Right lobe of liver (tissue), 4 donors: ENCODE results near the gene NDST4.

Experiments used
- CTCF ChIP-seq, 4 donors: fragments of 200-600 bp in 3 of 4; fragments of 450-650 bp in 1 of 4; IDR thresholded peaks; one replicate each; pipeline versions ENCODE4 v1.5.1 to v1.8.0; 2016 to 2022; ENCODE audit warnings: antibody characterized with exemption in 4 of 4, mild to moderate bottlenecking in 2 of 4
- POLR2A ChIP-seq: fragments of 450-650 bp; IDR thresholded peaks from one replicate; pipeline ENCODE4 v1.6.1; 2017; ENCODE audit warnings: antibody characterized with exemption, mild to moderate bottlenecking
- donor health status: DM: no; HTN: no; CAD: no.
- donor health status: DM: no; HTN: no; CAD: no.
- donor health status: DM: no; HTN: yes; CAD: no.

- TF ChIP-seq POLR2A (no peak), CTCF (IDR thresholded peaks at IDR 0.05) (no peak)
These were observed 330.2 kb downstream of the NDST4 start for GRCh38 chr4:114783215-114783595.
